SH-SY5Y (cell line): ENCODE data around the gene TPM3.

Experiments
- GATA2 ChIP-seq: IDR thresholded peaks from 2 replicates; pipeline ENCODE4 v1.6.1; 2011; ENCODE audit warnings: mild to moderate bottlenecking, low read depth, low read length
- GATA3 ChIP-seq: IDR thresholded peaks from 2 replicates; pipeline ENCODE4 v1.6.1; 2011; ENCODE audit warnings: low read depth, mild to moderate bottlenecking, low read length, moderate library complexity

DNA sequence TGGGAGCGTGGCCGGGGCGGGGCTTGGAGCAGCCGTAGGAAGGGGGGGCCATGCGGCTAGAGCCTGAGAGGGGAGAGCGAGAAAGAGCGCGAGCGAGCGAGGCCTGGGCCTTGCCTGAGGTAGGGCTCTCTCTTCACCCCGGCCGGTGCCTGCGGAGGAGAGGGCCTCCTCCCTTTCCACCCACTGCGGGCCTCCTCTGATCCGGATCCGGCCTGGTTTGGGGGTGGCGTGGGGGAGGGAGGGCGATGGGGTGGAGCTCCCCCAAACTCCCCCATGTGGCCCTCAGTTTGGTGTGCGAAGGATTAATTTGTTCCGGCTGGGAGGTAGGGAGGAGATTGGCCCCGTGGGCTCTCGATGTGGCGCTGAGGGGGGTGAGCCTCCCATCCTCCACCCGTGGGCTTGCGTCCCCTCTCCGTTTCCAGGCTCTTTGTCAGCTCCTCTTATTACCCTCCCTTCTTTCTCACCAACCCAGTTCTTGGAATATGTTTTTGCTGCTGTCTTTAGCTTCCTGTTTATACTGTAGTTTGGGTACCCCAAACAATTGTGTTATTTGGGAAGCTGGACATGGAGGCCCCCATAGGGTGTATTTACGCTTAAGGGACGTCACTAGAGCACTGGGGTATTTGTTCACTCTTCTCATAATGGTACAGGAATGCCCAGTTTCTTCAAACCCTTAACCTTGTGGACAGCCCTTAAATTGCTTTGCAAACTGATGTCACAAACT is 29.5 kb upstream of the TPM3 start:
- TF ChIP-seq GATA3 (no peak), GATA2 (no peak)
